CMK (cell line): ENCODE data around the gene CYP3A4.
"Not testable (repeated sequence)": the region's sequence is repeated elsewhere in the genome, so short reads cannot be mapped to it uniquely, and the experiment has no call there.

Experiments used
- DNase-seq: peaks from one replicate; pipeline ENCODE4 v3.0.0-alpha.2; 2010; ENCODE audit warnings: low read depth

The CYP3A4 gene

DNA sequence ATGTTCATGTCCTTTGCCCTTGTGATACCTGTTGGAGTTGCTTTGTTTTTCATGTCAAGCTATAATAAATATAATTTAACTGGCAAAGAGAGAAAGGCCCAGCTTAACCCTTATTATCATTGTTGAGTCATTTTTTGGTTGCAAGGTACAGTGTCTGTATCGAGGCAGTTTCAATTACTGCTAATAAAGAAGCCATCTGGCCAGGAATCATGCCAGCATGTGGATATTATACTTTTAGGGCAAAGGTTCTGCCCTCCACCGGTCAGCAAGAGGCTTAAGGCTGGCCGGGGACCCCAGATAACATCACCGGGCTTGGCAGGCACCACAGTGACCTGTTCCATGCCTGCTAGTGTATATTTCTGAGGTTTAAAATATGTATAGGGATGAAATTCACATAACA, 9.0 kb upstream of the CYP3A4 start:
- no peak for DNase-seq

- no peak for DNase-seq
These were observed 7.8 kb upstream of the CYP3A4 start for GRCh38 chr7:99791667-99792369.

GRCh38 chr7:99791021-99791420, 7.0 kb upstream of the CYP3A4 start:
- DNase-seq, result no peak

DNA sequence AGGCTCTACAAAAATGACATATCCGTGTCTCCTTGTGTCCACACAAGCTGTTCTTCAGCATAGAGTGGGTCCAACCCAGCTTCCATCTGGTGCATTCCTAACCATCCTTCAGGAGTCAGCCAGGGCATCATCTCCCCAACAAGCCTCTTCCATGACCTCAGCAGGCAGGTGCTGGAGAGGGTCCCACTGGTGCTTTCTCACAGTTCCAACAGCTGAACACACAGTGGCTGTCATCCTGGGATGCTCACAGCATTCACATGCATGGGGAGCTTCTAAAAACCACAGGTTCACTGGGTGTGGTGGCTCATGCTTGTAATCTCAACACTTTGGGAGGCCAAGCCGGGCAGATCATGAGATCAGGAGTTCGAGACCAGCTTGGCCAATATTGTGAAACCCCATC, 6.4 kb upstream of the CYP3A4 start:
- no peak for DNase-seq

DNA sequence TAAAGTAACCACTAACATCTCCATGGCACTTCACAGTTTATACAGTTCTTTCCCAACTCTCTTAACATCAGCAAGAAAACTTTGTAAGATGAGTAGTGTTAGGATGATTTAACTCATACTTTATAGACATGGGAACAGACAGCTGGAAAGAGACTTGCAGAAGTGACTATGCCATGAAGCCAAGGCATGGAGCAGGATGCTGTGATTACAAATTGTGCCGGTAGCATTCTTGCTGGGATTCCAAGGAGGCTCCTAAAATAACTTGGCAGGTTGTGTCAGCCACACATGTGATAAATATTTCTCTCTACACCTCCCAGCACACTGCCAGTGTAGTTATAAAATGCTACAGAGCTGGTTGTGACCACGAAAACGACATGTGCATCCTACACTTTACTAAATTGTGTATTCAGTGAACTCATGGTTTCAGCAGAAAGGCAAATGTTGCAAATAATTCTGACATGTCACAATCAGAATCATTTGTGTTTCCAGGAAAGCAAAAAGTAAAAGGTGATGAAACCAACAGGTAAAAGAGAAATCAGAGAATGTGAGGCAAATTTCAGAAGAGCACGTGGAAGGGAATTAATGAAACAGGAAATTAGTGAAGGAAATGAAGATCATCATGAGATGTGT, 5.6 kb upstream of the CYP3A4 start:
- DNase-seq, result no peak

GRCh38 chr7:99788554-99788953, 4.6 kb upstream of the CYP3A4 start:
- no peak for DNase-seq

GRCh38 chr7:99786726-99787335, 2.8 kb upstream of the CYP3A4 start:
- no peak for DNase-seq

GRCh38 chr7:99785654-99786053, 1.7 kb upstream of the CYP3A4 start:
- not testable (repeated sequence) for DNase-seq

DNA sequence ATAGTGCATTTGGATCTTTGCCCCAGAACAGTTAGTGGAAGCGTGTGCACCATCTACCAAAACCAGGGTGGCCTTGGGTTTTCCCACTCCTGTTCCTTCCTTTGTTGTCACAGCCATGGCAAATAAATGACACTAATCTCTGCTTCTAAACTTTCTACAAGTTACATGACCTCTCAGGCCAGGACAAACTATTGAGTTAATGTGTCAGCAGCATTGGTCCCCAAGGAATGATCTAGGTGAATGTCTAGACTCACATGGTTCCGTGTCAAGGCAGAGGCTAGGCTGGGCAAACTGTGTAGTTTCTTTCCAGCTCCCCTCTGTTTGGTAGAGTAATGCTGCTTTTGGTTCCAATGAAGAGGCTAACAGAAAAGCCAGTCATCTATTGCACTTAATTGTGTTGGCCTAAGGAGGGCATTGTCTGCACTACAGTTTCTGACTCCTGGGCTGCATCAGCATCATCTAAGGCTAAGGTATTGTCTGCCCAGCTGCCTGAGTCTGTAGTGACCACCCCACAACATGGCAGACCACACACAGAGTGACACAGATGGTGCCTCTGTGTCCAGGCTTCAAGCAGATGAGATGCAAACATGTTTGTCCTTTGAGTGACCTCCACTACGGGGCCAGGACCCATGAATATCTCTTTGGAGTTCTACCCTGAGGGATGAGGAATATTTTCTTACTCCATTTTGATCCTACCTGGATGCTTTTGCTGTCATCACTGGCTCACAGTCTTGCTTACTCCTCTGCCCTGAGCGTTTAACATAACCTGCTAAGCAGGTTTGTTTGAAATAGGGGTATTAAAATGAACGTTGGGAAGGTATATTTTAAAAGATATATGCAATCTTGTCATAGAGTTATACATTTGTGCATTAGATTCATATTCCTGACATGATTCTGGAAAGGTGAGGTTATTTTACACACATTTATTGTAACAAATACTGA, 1.7 kb downstream of the CYP3A4 start:
- no peak for DNase-seq

- DNase-seq, result no peak
These were observed 3.4 kb downstream of the CYP3A4 start for GRCh38 chr7:99780588-99780987.

DNA sequence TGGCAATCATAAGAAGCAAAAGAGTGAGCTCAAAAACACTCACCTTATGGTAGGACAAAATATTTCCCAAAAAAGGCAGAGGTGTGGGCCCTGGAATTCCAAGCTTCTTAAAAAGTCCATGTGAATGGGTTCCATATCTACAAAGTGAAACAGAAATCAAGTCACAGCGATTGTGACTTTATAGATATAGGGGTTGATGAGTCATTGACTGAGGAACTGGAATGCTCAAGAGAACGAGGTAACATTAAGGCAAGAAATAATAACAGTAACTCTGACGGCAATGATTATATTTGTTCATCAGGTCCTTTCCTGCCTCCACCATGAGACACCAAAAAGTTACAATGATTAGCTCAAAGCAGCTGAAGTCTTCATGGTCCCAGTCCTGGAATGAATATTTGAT, 4.0 kb downstream of the CYP3A4 start:
- DNase-seq, result no peak

DNA sequence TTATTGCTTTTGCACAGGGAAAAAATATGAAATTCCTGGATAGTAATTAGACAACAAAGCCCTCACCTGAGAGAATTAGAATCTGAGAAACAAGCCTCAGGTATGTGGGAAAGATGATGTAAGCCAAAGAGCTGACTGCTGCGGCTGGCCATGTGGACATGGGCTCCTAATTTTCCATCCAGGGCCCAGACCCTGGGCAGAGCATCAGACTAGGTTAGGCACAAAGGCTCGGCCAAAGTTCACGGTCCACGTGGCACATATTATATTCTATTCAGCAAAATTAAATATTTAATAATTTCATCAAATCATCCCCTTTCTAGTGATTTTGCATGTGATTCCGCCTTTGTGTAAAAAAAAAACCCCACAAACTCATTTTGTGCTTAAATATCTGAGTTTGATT, 5.1 kb downstream of the CYP3A4 start:
- no peak for DNase-seq

- DNase-seq, result not testable (repeated sequence)
These were observed 10.6 kb downstream of the CYP3A4 start for GRCh38 chr7:99773395-99773794.

DNA sequence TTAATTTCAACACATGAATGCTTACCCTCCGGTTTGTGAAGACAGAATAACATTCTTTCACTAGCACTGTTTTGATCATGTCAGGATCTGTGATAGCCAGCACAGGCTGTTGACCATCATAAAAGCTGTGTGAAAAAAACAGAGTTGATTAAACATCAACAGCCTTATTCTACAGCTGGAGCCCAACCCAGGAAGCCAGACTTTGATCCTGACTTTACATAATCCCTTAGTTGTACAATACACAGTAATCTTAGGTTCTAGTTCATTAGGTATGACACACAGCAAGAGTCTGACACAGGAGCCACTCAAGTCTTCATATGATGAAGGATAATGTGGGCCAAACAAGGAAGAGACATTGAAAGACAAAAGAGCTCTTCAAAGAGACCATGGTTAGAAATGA, 11.4 kb downstream of the CYP3A4 start:
- no peak for DNase-seq

GRCh38 chr7:99769494-99769893, 14.5 kb downstream of the CYP3A4 start:
- not testable (repeated sequence) for DNase-seq

- DNase-seq, result no peak
These were observed 15.5 kb downstream of the CYP3A4 start for GRCh38 chr7:99768471-99768870.

DNA sequence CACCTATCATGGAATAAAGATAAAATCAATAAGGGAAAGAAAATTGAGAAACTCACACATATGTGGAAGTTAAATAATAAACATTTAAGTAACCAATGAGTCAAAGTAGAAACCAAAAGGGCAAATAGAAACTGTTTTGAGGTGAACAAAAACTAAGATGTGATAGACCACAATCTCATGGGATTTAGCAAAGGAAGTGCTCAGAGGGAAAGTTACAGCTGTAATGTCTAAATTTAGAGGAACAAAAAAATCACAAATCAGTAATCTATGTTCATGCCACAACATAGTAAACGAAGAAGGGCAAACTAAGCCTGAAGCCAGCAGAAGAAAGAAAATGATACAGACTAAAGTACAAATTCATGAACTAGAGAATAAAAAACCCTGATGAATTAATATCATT, 16.3 kb downstream of the CYP3A4 start:
- DNase-seq, result no peak

GRCh38 chr7:99766484-99767099, 17.4 kb downstream of the CYP3A4 start:
- DNase-seq, result no peak

DNA sequence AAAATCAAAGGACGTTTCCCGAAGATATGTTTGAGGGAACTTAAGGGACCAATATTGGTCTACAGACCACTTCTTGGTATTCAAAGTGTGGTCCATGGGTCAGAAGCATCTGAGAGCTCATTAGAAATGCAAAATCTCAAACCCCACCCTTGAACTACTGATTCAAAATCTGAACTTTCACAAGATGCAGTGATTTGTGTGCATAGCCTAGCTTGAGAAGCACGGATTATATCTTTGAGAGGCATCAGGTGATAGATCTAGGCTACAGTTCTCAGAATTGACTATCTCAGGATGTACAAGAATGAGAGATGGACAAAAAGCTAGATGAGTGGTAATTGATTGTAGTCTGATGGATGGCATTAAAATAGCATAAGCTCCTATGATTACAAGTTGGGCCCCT, 19.5 kb downstream of the CYP3A4 start:
- DNase-seq, result no peak

DNA sequence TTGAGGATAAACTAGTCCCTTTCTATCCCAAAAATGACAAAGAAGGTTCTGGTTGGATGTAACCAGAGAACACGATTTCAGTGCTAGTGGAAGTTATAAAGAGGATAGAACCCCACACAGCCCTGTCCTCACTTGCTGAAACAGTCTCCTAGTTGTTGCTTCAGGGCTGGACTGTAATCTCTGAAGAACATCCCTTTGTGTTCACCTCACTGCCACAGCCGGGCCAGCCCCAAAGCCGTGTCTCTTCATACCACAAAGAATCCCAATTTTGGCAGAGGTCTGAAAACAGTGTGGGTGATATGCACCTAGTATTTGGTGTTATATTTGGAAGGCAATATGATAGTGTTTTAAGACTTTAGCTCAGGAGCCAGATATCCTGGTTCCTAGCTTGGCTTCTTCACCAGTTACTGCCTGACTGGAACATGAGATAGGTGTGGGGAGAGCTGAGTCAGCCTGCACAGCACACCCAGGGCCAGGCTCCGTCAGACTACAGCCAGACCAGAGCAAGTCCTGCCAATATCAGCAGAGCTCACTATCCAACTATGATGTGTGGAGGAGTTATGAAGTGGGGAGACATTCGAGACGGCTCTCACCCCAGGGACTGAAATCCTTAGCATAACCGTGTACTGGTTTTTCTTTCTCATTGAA, 21.2 kb downstream of the CYP3A4 start:
- DNase-seq, result no peak

GRCh38 chr7:99755085-99755484, 28.9 kb downstream of the CYP3A4 start:
- no peak for DNase-seq
